NOMO-1 treated with DMSO at 0.1 percent for 48 hours (cell line): Measurements from ENCODE around the gene C4B.
"Not testable (repeated sequence)": the region's sequence is repeated elsewhere in the genome, so short reads cannot be mapped to it uniquely, and the experiment has no call there.

Experiments used
- DNase-seq: peaks from one replicate; lab custom pipeline; 2025; ENCODE audit not compliant: unreplicated experiment; lab: John Stamatoyannopoulos, UW

Gene C4B

DNA sequence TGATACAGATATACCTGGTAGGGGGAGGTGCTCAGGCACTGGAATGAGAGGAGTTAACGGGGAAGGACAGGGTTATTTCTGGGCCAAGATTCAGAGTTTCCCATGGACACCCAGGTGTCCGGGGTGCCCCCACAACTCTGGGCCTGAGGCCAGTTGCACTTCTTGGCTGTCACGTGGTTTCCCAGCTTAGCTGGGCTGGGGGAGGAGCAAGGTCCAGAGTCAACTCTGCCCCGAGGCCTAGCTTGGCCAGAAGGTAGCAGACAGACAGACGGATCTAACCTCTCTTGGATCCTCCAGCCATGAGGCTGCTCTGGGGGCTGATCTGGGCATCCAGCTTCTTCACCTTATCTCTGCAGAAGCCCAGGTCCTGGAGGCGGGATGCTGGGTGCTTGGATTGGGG lies at the start of gene C4B:
TSS of gene C4B (plus strand) at position 249 of the 400 bp plus-strand sequence. CDS start at position 300, 51 bp downstream.
- DNase-seq, result not testable (repeated sequence)

DNA sequence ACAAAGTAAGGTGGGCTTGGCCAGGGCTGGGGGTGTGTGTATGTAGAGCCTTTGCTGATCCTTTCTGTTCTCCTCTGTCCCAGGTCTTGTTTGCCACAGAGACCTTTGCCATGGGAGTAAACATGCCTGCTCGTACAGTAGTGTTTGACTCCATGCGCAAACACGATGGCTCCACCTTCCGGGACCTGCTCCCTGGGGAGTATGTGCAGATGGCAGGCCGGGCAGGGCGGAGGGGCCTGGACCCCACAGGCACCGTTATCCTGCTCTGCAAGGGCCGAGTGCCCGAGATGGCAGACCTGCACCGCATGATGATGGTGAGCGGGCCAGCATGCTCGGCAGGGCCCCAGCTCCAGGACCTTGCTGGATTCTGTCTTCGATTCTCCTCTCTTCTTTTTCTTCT lies 48.9 kb upstream of the C4B start:
- no peak for DNase-seq

DNA sequence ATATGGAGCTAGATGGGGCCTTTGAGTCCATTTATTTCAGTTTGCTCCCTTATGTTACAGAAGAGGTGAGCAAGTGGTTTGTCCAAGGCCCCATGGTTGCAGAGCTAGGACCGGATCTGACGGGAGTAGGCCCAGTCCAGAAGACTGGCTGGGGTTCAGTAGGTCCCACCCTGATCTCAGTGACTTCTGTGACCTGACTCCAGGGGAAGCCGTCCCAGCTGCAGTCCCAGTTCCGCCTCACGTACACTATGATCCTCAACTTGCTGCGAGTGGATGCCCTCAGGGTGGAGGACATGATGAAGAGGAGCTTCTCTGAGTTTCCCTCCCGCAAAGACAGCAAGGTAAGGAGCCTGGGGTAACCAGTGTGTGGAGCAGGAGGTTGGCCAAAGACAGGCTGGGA lies 48.1 kb upstream of the C4B start:
- DNase-seq, result no peak

DNA sequence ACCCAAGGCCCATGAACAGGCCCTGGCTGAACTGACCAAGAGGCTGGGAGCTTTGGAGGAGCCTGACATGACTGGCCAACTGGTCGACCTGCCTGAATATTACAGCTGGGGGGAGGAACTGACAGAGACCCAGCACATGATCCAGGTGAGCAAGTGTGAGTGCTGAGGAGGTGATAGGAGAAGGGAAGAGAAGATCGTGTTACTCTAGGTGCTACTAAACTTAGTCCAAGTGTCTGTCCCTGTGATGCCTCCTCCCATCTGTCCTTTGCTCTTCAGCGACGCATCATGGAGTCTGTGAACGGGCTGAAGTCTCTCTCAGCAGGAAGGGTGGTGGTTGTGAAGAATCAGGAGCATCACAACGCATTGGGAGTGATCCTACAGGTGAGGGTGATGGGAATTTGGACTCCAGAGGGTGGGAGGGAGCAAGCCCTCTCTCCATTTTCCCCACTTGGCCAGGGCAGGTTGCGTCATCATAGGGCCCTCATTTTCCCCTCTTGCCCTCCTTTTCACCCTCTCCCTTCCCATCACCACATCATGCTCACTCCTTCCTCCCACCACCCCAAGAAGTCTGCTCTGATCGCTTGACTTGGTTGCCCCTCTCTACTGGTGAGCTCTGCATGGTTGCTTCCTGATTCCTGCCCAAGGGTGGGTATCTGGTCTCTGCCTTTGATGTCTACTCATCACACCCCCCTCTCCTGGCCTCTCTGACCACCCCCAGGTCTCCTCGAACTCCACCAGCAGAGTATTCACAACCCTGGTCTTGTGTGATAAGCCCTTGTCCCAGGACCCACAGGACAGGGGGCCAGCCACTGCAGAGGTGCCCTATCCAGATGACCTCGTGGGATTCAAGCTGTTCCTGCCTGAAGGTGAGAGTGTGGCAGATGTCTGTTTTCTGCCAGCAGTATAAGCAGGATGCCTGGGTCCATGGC lies 47.3 kb upstream of the C4B start:
- DNase-seq, result no peak

DNA sequence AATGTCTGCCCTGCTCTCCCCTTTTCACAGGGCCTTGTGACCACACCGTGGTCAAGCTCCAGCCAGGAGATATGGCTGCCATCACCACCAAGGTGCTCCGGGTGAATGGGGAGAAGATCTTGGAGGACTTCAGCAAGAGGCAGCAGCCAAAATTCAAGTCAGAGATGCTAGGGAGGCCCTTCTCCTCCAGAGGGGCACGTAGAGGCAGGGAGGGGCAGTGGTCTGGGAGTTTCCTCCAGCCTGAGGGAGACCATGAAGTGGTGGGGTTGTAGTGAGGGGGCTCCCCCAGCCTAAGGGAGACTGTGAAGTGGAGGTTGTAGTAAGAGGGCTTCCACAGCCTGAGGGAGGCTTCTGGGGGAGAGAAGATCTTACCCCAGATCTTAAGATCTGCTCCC lies 46.7 kb upstream of the C4B start:
- DNase-seq, result no peak

DNA sequence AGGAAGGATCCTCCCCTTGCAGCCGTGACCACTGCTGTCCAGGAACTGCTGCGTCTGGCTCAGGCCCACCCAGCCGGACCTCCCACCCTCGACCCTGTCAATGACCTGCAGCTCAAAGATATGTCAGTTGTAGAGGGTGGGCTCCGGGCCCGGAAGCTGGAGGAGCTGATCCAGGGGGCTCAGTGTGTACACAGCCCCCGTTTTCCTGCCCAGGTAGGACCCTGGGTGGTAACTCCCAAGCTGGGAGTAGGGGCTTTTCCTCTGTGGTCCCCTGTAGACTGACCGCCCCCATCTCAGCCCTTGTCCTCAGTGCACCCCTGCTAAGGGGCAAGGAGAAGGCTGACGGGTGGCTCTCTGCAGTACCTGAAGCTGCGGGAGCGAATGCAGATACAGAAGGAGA lies 46.3 kb upstream of the C4B start:
- DNase-seq, result no peak

DNA sequence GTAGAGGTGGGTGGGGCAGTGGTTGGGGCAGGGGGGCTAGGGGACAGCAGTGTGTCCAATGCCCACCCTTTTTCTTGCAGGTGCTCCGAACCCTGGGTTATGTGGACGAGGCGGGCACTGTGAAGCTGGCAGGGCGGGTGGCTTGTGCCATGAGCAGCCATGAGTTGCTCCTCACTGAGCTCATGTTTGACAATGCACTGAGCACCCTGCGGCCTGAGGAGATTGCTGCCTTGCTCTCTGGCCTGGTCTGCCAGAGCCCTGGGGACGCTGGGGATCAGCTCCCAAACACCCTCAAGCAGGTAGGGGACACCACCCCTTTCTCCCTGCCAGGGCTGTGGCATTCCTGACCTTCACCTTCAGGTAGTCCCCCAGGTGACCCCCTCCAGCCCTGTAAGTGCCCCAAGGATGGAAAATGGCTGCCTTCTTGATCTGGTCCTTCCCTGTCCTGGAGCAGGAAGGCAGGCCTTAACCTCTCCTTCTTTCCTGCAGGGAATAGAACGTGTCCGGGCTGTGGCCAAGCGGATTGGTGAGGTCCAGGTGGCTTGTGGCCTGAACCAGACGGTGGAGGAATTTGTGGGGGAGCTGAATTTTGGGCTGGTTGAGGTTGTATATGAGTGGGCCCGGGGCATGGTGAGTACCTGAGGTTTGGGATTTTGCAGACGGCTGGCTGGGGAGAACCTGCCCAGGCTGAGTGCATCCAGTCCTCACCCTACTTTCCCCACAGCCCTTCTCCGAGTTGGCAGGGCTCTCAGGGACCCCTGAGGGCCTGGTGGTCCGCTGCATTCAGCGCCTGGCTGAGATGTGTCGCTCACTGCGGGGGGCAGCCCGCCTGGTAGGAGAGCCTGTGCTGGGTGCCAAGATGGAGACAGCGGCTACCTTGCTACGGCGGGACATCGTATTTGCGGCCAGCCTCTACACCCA lies 45.5 kb upstream of the C4B start:
- no peak for DNase-seq

DNA sequence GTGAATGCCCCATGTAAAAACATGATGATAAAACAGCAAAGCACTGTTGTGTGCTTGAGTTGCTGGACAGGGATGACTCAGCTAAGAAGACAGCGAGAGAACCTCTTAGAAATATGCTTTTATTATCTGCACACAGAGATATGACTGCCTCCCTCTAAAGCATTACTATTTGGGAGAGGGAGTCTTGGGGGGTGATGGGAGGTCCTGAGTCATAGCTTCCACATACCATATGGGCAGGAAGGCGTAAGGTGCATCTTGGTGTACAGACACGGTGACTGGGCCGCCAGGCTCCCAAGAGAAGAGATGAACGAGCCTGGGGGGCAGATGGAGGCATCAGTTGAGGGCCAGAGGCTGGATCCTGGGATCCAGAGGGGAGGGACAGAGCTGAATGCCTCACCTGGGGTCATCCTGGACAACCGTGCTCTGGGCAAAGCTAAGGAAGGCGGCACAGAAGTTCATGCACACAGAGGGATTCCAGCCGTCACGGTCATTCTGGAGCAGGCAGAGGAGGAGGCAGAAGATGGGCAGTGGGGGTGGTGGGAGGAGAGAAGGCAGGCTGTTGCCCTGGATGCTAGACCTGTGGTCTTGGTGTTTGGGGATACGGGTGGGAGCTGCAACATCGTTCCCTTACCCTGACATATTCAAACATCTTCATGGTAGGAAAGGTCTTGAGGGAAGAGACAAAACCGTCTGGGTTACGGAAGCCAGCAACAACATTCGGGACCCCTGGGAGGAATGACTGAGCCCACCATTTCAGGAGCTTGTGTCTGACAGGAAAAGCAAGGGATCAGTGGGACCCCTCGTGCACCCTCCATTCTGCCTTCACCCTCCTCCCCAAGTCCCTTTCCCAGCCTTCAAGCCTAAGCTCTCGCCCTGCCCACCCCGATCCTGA lies 44.6 kb upstream of the C4B start:
- DNase-seq, result no peak

DNA sequence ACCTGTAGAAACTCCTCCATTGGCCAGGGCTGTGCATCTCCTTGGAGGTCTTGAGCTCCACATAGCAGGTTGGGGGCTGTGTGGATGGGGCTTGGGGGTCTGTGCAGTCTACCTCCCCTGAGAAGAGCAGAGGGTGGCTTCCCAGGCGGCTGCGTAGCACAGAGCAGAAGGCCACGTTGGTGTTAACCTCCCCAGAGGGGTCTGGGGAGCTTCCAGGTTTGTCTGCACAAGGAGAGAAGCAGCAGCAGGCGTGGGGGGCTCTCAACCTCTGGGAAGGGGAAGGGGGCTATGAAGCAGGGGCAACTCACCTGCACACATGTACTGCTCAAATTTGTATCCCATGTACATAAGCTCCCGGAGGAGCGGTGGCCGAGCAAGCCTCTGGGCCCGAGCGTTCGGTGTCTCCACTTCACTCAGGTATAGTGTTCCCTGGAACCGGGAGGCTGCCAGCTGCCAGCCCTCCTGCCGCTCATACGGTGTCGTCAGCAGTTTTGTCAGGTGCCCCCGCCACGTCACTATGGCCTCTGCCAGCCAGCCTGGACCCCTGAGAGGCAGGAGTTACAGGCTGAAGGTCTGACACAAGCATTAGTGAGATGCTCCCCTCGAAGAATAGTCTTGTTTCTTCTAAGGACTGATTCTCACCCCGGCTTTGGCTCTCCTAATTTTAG lies 43.9 kb upstream of the C4B start:
- no peak for DNase-seq

DNA sequence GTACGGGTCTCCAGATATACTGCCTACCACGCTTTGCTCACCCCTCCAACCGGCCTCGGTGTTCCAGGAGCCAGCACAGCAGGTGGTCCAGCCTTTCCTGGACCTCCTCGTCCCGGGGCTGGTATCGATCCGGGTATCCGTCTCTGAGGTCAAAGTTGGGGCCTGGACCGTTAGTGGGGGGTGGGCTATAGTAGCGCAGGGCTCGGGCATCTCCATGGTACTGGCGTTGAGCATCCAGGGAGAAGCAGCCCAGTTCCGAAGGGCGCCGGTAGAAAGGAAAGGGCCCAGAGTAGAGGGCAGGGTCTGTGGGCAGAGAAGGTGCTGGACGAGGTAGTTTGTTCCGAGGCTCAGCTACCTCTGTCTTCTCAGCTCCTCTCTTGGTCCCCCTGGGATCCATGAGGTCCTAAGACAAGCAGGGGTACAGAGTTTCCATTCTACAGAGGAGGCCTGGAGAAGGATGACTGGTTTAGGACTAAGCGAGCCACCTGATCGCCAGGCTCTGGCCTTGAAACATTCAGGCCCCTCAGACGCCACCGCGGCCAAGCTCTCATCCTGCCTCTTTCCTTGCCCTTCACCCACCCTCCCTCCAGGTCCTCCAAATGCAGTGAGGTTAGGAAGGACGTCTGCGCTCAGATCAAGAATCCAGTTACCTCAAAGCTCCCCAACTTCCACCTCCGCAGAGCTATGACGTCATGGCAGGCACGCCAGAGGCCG lies 43.2 kb upstream of the C4B start:
- no peak for DNase-seq

DNA sequence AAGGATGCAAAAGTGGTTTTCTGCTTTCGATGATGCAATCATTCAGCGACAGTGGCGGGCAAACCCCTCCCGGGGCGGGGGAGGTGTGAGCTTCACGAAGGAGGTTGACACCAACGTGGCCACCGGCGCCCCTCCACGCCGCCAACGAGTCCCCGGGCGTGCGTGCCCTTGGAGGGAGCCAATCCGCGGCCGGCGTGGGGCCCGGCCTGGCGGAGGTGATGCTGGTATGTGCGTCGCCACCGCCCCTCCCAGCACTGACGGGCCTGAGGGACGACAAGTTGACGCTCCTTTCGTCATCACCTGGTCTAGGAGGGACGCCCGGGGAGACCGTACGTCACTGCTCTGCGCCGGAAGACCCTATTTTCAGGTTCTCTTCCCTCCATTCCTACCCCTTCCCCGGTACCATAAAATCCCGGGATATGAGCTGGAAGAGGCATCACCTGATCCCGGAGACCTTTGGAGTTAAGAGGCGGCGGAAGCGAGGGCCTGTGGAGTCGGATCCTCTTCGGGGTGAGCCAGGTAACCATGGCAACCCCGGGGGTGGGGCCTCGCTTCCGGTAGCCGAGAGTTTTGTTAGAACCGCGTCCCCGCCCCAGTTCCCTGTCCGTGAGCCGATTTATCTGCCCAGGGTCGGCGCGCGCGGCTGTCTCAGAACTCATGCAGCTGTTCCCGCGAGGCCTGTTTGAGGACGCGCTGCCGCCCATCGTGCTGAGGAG lies 42.4 kb upstream of the C4B start, which contains the start of gene DXO:
TSS of gene DXO (minus strand) at position 146 of the 716 bp plus-strand sequence. CDS start 463 bp downstream, outside the sequence.
- peak; percentile 96 for DNase-seq

DNA sequence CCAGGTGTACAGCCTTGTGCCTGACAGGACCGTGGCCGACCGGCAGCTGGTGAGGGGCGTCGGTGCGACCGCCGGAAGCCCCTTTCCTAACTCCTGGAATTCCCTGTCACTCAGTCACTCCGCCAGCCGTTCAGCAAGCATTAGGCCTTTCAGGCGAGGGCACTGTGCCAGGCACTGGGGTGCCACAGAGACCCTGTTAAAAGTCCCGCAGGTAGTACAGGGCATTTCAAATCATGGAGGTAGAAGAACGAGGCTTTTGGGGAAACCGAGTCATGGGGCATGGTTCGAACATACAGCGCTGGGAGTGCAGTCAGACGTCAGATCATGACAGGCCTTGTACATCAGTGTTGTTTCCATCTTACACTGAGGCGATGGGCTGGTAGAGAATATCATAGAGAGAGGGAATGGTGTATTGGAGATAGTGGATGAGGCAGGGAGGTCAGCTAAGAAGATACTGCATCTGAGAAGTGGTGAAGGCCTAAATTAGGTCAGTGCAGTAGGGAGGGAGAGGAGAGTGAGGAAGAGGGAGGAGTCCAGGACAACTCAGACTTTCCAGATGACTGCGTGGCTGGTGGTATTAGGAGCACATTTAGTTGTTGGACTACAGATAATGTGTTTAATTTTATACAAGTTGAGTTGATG lies 41.8 kb upstream of the C4B start:
- no peak for DNase-seq

DNA sequence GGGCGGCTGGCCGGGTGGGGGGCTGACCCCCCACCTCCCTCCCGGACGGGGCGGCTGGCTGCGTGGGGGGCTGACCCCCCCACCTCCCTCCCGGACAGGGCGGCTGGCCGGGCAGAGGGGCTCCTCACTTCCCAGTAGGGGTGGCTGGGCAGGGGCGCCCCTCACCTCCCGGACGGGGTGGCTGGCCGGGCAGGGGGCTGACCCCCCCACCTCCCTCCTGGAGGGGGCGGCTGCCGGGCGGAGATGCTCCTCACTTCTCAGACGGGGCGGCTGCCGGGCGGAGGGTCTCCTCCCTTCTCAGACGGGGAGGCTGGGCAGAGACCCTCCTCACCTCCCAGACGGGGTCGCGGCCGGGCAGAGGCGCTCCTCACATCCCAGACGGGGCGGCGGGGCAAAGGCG lies 38.5 kb upstream of the C4B start:
- DNase-seq, result not testable (repeated sequence)

DNA sequence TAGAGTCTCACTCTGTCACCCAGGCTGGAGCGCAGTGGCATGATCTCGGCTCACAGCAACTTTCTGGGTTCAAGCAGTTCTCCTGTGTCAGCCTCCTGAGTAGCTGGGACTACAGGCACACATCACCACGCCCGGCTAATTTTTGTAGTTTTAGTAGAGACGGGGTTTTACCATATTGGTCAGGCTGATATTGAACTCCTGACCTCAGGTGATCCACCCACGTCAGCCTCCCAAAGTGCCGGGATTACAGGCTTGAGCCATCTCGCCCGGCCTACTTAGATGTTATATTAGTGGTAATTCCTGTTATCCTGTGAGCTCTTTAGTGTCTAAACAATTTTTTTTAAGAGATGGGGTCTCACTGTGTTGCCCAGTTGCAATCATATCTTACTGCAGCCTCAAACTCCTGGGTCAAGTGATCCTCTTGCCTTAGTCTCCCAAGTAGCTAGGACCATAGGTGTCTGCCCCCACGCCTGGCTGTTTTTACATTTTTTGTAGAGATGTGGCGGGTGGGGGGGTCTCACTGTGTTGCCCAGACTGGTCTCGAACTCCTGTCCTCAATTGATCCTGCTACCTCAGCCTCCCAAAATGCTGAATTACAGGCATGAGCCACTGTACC lies 36.7 kb upstream of the C4B start:
- no peak for DNase-seq

DNA sequence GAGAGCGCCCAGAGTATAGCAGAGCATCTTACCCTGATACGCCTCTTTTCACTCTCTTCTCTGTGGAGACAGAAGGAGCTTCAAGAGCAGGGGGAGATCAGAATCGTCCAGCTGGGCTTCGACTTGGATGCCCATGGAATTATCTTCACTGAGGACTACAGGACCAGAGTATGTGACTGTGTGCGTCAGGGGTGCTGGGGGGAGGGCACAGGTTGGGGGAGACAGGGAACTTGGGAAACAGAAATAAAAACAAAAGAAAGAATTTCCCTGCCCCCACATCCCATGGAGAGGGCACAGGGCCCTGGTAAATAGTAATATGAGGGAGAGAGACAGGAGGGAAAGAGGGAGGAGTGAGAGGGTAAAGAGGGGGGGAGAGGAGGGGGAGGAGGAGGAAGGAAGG lies 35.8 kb upstream of the C4B start:
- no peak for DNase-seq

DNA sequence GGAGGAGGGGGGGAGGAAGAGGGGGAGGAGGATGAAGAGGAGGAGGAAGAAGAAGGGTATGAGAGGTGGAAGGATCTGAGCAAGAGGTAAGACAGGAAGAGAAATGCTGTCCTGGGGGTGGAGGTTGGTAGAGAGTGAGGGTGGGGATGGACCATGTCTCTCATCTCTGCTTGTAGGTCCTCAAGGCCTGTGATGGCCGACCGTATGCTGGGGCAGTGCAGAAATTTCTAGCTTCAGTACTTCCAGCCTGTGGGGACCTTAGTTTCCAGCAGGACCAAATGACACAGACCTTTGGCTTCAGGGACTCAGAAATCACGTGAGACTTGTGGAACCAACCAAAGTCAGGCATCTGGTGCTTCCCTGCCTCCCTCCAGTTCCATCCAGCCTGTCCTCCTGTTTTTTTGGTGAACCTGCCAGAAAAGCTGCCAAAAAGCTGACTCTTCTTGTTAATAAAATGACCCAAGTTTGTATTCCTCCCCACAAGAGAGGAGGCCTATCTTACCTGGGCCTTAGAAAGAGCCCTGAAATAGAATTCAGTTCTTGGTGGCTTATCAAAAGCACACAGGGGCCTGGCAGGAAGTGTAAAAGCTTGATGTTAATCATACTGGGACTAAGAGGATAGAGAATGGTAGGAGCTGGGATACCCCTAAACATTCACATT lies 35.2 kb upstream of the C4B start:
- DNase-seq, result no peak

DNA sequence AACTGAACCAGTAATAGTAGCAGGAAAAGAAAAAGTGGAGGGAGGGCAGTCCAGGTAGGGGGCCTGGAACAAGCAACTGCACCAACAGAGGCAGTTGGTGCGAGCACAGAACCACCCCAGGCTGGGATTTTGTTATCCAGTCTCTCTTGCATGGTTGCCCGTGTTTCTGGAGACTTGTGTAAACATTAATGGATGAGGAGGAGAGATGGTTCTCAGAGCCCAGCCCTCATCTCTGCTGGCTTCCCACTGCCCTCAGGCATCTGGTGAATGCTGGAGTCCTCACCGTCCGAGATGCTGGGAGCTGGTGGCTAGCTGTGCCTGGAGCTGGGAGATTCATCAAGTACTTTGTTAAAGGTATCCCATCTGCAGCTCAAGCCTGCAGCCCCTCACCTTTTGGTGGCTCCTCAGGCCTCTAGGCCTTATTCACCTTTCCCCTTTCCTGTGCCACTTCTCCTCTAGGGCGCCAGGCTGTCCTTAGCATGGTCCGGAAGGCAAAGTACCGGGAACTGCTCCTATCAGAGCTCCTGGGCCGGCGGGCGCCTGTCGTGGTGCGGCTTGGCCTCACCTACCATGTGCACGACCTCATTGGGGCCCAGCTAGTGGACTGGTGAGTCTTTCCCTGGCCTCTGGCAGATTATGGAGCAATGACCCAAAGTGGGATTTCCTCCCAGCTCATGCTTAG lies 34.3 kb upstream of the C4B start:
- DNase-seq, result not testable (repeated sequence)
